H9 (cell line): ENCODE data around the gene NPTXR. TPM values are rescaled to one million over a fixed set of nuclear protein-coding genes. Genes with fewer than 3 reads are reported as not detected.

Source experiments
- DNase-seq: peaks from one replicate; pipeline ENCODE4 v3.0.0-alpha.2; 2017
- H2AFZ ChIP-seq: one replicate; pipeline ENCODE4 v1.6.1; 2013; ENCODE audit warnings: mild to moderate bottlenecking, low read length, control low read depth, moderate library complexity
- H2AK5ac ChIP-seq: 2 replicates; pipeline ENCODE4 v1.6.1; 2013; ENCODE audit warnings: low read length, control low read depth, mixed read lengths; ENCODE audit not compliant: insufficient read length
- H2BK120ac ChIP-seq: one replicate; pipeline ENCODE4 v1.6.1; 2013; ENCODE audit warnings: low read depth, mild to moderate bottlenecking, low read length, control low read depth, inconsistent platforms; ENCODE audit not compliant: poor library complexity, severe bottlenecking
- H2BK12ac ChIP-seq: 2 replicates; pipeline ENCODE4 v1.6.1; 2013; ENCODE audit warnings: low read length, control low read depth, mixed read lengths, low read depth; ENCODE audit not compliant: insufficient read length
- H2BK15ac ChIP-seq: 2 replicates; pipeline ENCODE4 v1.6.1; 2013; ENCODE audit warnings: low read depth, low read length, control low read depth
- H2BK20ac ChIP-seq: one replicate; pipeline ENCODE4 v1.6.1; 2013; ENCODE audit warnings: low read depth, mild to moderate bottlenecking, low read length, control low read depth, inconsistent platforms; ENCODE audit not compliant: poor library complexity, severe bottlenecking
- H2BK5ac ChIP-seq: 2 replicates; pipeline ENCODE4 v1.6.1; 2013; ENCODE audit warnings: low read length, control low read depth, mixed read lengths; ENCODE audit not compliant: insufficient read length
- H3K14ac ChIP-seq: 2 replicates; pipeline ENCODE4 v1.6.1; 2013; ENCODE audit warnings: low read length, control low read depth; ENCODE audit not compliant: insufficient read depth
- H3K18ac ChIP-seq: 2 replicates; pipeline ENCODE4 v1.6.1; 2013; ENCODE audit warnings: low read depth, mild to moderate bottlenecking, mixed read lengths, low read length, control low read depth; ENCODE audit not compliant: insufficient read length
- H3K23ac ChIP-seq: 2 replicates; pipeline ENCODE4 v1.6.1; 2013; ENCODE audit warnings: low read length, control low read depth, mixed read lengths, low read depth; ENCODE audit not compliant: insufficient read length
- H3K23me2 ChIP-seq: 2 replicates; pipeline ENCODE4 v1.6.1; 2013; ENCODE audit warnings: low read depth, mild to moderate bottlenecking, mixed read lengths, low read length, control low read depth; ENCODE audit not compliant: insufficient read length, poor library complexity, severe bottlenecking
- H3K27ac ChIP-seq: 2 replicates; pipeline ENCODE4 v1.5.1; 2013; ENCODE audit warnings: low read length, control low read depth, mixed read lengths, low read depth; ENCODE audit not compliant: insufficient read length
- H3K27me3 ChIP-seq: 2 replicates; pipeline ENCODE4 v1.6.1; 2013; ENCODE audit warnings: low read length, control low read depth, inconsistent platforms; ENCODE audit not compliant: insufficient read depth
- H3K4ac ChIP-seq: 2 replicates; pipeline ENCODE4 v1.6.1; 2013; ENCODE audit warnings: low read depth, mild to moderate bottlenecking, control low read depth, inconsistent platforms, low read length, moderate library complexity
- H3K4me1 ChIP-seq: 2 replicates; pipeline ENCODE4 v1.6.1; 2013; ENCODE audit warnings: low read length, control low read depth, inconsistent platforms; ENCODE audit not compliant: insufficient read depth
- H3K4me2 ChIP-seq: 2 replicates; pipeline ENCODE4 v1.6.1; 2013; ENCODE audit warnings: low read length, control low read depth, mixed read lengths; ENCODE audit not compliant: insufficient read length, insufficient read depth
- H3K56ac ChIP-seq: 2 replicates; pipeline ENCODE4 v1.6.1; 2013; ENCODE audit warnings: low read depth, mild to moderate bottlenecking, mixed read lengths, low read length, control low read depth; ENCODE audit not compliant: insufficient read length
- H3K79me1 ChIP-seq: 2 replicates; pipeline ENCODE4 v1.6.1; 2013; ENCODE audit warnings: low read depth, mild to moderate bottlenecking, moderate library complexity, low read length, control low read depth, inconsistent platforms; ENCODE audit not compliant: insufficient read depth, poor library complexity, severe bottlenecking
- H3K79me2 ChIP-seq: 2 replicates; pipeline ENCODE4 v1.6.1; 2013; ENCODE audit warnings: low read length, control low read depth, inconsistent platforms; ENCODE audit not compliant: insufficient read depth
- H3K9ac ChIP-seq: 2 replicates; pipeline ENCODE4 v1.6.1; 2013; ENCODE audit warnings: low read length, control low read depth, mixed read lengths; ENCODE audit not compliant: insufficient read length; ENCODE audit errors: extremely low read depth
- H3K9me3 ChIP-seq: one replicate; pipeline ENCODE4 v1.6.1; 2013; ENCODE audit warnings: low read depth, low read length, inconsistent platforms; ENCODE audit not compliant: control insufficient read depth
- H3T11ph ChIP-seq: one replicate; pipeline ENCODE4 v1.6.1; 2013; ENCODE audit warnings: mild to moderate bottlenecking, low read length, control low read depth, inconsistent platforms
- H4K20me1 ChIP-seq: one replicate; pipeline ENCODE4 v1.6.1; 2013; ENCODE audit not compliant: control insufficient read depth, insufficient read length, insufficient read depth
- H4K5ac ChIP-seq: 2 replicates; pipeline ENCODE4 v1.6.1; 2013; ENCODE audit warnings: low read depth, mild to moderate bottlenecking, mixed read lengths, low read length, control low read depth; ENCODE audit not compliant: insufficient read length
- H4K8ac ChIP-seq: replicated peaks from 2 replicates; pipeline ENCODE4 v1.6.1; 2013; ENCODE audit warnings: low read length, control low read depth, mixed read lengths, low read depth; ENCODE audit not compliant: insufficient read length
- H4K91ac ChIP-seq: 2 replicates; pipeline ENCODE4 v1.6.1; 2013; ENCODE audit warnings: low read depth, mild to moderate bottlenecking, moderate library complexity, mixed read lengths, low read length, control low read depth; ENCODE audit not compliant: insufficient read length
- H3K27ac Mint-ChIP-seq, 3 experiments: 2 replicates in 2 of 3; 3 replicates in 1 of 3; pipeline ENCODE4 v1.8.0; 2020 to 2021; ENCODE audit warnings: mixed read lengths in 3 of 3, mild to moderate bottlenecking in 1 of 3, moderate library complexity in 1 of 3
- H3K27me3 Mint-ChIP-seq: 2 replicates; pipeline ENCODE4 v1.8.0; 2021; ENCODE audit warnings: low read depth, mild to moderate bottlenecking, moderate library complexity, mixed read lengths
- H3K36me3 Mint-ChIP-seq, 3 experiments: 2 replicates in 2 of 3; 3 replicates in 1 of 3; pipeline ENCODE4 v1.8.0; 2020 to 2021; ENCODE audit warnings: low read depth in 3 of 3, mixed read lengths in 3 of 3; ENCODE audit not compliant: insufficient read depth in 1 of 3
- H3K4me1 Mint-ChIP-seq, 2 experiments: 2 replicates each; pipeline ENCODE4 v1.8.0; 2020; ENCODE audit warnings: mixed read lengths in 2 of 2
- H3K4me3 Mint-ChIP-seq, 2 experiments: 2 replicates in 1 of 2; 3 replicates in 1 of 2; pipeline ENCODE4 v1.8.0; 2020 to 2021; ENCODE audit warnings: mild to moderate bottlenecking in 2 of 2, mixed read lengths in 2 of 2, moderate library complexity in 1 of 2
- H3K9me3 Mint-ChIP-seq, 2 experiments: 2 replicates in 1 of 2; 3 replicates in 1 of 2; pipeline ENCODE4 v1.8.0; 2020; ENCODE audit warnings: mild to moderate bottlenecking in 2 of 2, mixed read lengths in 2 of 2, moderate library complexity in 1 of 2
- WGBS: extraction: QIAGEN DNeasy Blood & Tissue Kit; methylation state at CpG from one replicate; pipeline ENCODE4 v1.1.7; 2013; ENCODE audit warnings: missing lambda C conversion rate, low lambda C conversion rate, mixed read lengths; ENCODE audit not compliant: insufficient read length; ENCODE audit errors: extremely low coverage; 5-methylcytosine and 5-hydroxymethylcytosine counted together
- total RNA-seq: library from RNA; stranded (reverse); gene quantifications from 2 replicates; pipeline ENCODE4 v1.2.1, GENCODE V29; 2021
- TF ChIP-seq, protein P1 (sequence below): fragments of 200-600 bp; sonication (generic); conservative IDR thresholded peaks from 3 replicates; pipeline ENCODE4 v1.8.0; 2021; ENCODE audit warnings: antibody characterized with exemption, mild to moderate bottlenecking

NPTXR gene
- total RNA-seq, 1 experiment from 2014 or later: 8.1 TPM

GRCh38 chr22:38784856-38785255 lies 59.0 kb downstream of the NPTXR start:
- no CpG with 5 or more reads among the region's 5 CpGs for WGBS
- Histone ChIP-seq H4K20me1 (no peaks in the 10 kb centered on the region), H3K4me1 (no peaks in the 10 kb centered on the region), H4K8ac (no peak overlapping the region), H3K23me2 (no peaks in the 10 kb centered on the region), H2BK120ac (no peak overlapping the region), H3K9me3 (no peaks in the 10 kb centered on the region), H2BK5ac (no peak overlapping the region), H2BK20ac (no peak overlapping the region), H3K27me3 (no peaks in the 10 kb centered on the region), H3K27ac (no peak overlapping the region), H2AFZ (no peak overlapping the region), H3K14ac (no peak overlapping the region), H3K18ac (no peak overlapping the region), H3T11ph (no peak overlapping the region), H3K4ac (no peak overlapping the region), H2BK12ac (no peak overlapping the region), H3K79me2 (no peaks in the 10 kb centered on the region), H3K56ac (no peak overlapping the region), H3K9ac (no peak overlapping the region), H4K91ac (no peak overlapping the region), H2BK15ac (no peak overlapping the region), H3K4me2 (no peak overlapping the region), H2AK5ac (no peak overlapping the region), H3K23ac (no peak overlapping the region), H4K5ac (no peak overlapping the region), H3K79me1 (no peaks in the 10 kb centered on the region)
- Mint-ChIP-seq H3K4me1 (peaks cover 8 to 13% of the 10 kb centered on the region in 2 experiments), H3K4me3 (no peak overlapping the region), H3K36me3 (peaks cover 0 to 2% (median 0%) of the 10 kb centered on the region in 3 experiments; a peak in 1 of 7 replicates), H3K9me3 (no peaks in the 10 kb centered on the region), H3K27me3 (no peaks in the 10 kb centered on the region), H3K27ac (no peak overlapping the region)
- DNase-seq: no peak
- TF ChIP-seq, protein P1, sequence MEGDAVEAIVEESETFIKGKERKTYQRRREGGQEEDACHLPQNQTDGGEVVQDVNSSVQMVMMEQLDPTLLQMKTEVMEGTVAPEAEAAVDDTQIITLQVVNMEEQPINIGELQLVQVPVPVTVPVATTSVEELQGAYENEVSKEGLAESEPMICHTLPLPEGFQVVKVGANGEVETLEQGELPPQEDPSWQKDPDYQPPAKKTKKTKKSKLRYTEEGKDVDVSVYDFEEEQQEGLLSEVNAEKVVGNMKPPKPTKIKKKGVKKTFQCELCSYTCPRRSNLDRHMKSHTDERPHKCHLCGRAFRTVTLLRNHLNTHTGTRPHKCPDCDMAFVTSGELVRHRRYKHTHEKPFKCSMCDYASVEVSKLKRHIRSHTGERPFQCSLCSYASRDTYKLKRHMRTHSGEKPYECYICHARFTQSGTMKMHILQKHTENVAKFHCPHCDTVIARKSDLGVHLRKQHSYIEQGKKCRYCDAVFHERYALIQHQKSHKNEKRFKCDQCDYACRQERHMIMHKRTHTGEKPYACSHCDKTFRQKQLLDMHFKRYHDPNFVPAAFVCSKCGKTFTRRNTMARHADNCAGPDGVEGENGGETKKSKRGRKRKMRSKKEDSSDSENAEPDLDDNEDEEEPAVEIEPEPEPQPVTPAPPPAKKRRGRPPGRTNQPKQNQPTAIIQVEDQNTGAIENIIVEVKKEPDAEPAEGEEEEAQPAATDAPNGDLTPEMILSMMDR: no peak
